Pulmonary artery endothelial cell (primary cell): Measurements from ENCODE around the gene GLIS2. TPM values are rescaled to one million over a fixed set of nuclear protein-coding genes. Genes with fewer than 3 reads are reported as not detected.

ENCODE experiments used
- DNase-seq: peaks from one replicate; pipeline ENCODE4 v3.0.0-alpha.2; 2011; ENCODE audit warnings: low read depth, low spot score
- total RNA-seq: library from RNA; depleted of rRNA; stranded (reverse); fragments of >200 nt; gene quantifications from 2 replicates; pipeline ENCODE4 v1.2.3, GENCODE V29; 2014

Gene GLIS2
- total RNA-seq: 1.1 and 1.6 TPM in 2 replicates

DNA sequence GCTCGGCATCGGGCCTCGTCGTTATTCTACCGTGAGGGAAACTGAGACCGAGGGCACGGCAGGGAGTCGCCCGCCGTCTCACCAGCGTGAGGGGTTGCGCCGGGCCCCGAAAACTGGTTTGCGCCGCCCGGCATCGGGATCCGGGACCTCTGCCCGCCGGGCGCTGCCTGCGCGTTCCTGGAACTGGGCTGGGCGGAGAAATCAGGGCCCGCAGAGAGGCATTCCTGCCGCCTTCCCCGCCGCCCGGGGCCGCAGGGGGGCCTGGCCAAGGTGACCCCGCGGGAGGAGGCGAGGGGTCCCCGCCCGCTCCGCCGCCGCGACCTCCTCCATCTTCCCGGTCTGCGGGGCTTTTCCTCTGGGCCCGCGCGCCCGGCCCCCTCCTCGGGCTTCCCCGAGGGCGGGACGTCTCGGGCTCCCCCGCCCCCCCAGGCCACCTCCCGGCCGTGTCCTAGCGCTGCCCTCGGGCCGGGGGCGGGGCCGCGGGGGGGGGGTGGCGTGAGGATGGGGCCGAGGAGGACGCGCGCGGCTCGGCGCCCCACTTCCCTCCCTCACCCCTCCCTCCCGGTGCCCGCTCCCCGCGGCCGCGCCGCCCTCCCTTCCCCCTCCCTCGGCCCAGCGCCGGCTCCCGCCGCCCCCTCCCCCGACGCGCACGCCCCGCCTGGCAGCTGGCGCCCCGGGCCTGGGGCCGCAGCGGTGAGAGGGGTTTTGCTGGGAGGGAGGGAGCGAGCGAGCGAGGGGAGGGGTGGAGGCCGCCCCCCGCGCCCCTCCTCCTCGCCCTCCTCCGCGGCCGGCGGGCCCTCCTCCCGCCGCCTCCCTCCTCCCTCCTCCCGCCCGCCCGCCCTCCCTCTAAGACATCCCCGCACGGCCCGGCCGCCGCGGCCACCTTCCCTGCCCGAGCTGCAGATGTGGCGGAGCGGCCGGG lies at the start of gene GLIS2:
GLIS2 (plus strand) TSS at position 882 of the 922 bp plus-strand sequence. CDS start 16,214 bp downstream, outside the sequence.
- peak; percentile 27 for DNase-seq

DNA sequence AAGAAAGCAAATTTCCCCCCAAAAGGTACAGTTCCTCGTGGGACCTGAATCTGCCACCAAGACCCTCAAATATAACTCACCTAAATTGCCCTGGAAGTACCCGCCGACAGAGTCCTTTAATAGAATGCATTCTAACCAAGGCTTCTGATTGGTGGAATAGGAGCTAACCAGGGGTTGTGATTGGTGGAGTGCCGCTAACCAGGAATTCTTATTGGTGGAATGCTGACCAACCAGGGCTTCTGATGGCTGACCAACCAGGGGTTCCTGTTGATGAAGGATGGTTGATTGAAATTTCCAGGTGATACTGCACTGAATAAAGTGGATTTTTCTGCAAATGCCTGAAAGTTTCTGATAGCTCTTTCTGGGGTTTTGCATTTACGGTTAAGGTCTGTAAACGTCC lies 49.5 kb upstream of the GLIS2 start:
- DNase-seq: no peak

DNA sequence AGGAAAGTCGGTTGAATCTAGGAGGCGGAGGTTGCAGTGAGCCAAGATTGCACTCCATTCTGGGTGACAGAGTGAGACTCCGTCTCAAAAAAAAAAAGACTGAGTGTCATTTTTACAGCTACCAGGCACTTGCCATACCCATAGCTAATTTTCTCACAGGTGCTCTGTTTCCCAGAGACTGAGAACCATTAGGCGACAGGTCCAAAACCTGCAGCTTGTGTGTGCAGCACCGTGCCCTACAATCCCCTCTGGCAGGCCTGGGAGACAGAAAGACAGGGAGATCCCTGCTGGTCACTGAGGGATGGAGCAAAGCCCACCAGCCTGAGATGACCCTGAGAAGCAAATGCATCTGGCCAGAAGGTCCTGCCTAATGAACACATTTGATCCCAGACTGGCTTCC lies 45.8 kb upstream of the GLIS2 start:
- DNase-seq: no peak

DNA sequence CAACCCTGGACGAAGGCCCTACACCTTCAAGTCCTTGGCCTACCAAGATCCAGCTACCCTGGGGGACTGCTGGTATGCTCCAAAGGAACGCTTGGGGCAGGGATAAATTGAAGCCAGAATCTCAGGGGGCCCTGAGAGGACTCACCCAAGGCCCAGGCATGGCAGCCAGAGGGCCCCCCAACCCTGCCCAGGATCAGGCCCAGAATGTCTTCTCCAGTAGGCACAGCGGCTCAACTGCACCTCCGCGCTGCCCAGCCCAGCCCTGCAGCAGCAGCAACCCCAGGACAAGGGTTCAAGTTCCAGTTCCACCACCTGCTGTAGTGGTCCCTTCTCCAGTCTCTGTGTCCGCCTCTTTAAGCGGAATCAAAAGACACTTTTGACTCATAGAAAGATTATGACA lies 45.3 kb upstream of the GLIS2 start:
- DNase-seq: no peak

DNA sequence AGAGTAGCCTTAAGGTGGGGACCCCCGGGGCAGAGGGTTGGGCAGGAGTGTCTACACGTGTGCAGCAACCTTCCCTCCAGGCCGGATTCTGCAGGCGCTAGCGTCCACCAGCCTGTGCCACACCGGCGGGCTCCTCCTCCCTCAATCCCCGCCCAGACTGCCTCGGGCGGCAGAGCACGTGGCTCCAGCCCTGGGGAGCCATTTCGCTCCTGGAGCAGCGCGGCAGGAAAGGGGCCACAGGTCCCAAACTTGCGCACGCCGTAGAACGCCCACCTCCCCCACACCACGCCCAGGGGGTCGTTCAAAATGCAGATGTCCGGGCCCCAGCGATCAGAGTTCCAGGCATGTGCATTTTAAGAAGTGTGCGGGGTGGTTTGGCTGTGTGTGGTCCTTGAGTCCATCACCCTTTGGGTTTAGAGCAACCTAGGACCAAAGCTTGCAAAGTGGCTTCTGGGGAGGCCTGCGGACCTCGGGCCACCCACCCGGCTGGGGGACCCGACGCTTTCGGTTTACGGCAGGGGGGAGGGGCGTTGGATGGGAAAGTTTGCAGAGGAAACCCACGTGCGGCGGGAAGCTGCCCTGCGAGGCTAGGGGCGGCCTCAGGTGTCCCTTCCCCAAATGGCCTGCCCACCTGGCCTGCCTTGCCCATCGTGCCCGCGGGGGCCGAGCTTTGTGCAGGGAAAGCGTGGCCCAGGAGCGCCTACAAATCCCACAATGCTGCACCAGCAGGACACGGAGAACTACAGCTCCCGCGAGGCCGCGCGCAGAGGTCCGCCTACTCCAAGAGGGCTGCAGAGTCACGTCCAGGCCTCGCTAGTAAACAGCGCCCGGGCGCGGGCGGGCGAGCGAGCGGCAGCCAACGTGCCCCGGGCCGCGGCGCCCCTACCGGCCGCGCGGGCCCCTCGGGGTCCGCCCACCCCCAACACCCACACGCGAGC lies 44.4 kb upstream of the GLIS2 start:
- DNase-seq: peak; percentile 71

DNA sequence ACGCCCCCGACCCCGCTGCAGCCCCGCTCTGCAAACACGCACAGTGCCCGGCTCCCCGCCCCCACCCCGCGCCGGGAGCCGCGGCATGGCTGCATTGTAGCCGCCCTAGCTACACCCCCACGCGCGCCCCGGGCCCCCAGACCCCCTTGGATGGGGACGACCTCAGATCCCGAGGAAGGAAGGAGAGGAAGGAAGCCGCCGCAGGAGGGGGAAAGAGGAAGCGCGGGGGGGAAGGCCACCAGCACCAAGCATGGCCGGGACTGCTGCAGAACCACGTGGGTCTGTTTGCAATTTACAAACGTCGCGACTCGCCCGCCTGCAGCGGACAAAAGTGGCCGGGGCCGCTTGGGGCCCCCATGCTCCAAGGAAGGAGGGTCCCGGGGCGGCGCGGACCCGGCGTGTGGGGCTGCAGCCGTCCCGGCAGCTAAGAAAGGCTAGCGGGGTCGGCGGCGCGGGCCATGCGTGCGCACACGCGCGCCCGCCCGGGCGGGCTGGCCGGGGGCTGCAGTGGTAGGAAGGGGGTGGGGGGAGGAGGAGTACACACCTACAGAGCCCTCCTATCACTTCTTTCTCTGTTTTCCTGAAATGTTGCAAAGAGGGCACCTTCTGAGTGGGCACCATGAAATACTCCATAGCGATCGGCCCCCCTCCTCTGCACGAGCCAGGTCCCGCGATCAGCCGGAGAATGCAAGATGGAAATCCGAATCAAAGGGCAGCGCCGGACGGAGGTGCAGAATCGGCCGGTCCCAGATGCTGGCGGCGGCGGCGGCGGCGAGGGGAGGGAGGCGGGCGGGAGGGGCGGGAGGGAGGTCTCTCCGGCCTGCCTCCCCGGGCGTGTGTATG lies 43.5 kb upstream of the GLIS2 start:
- DNase-seq: no peak

DNA sequence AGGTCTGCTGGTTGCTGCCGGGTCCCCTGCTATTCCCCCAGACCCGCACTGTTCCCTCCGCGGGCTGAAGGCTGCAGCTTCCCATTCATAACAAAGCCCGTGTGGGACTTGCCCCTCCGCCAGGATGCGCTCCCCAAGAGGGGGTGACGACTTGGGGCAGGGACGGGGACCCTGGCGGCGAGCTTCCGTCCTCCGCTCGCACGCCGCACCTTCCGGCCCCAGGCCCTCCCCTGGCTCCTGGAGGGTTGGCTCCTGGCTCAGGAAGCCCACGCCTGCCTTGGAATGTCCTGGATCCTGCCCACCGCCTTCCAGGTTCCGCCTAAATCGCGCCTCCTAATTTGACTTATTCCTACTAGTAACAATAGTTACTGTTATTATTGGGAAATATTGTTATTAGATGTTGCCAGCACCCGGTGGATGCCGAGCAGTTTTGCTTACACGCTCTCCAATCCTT lies 42.0 kb upstream of the GLIS2 start:
- DNase-seq: no peak

DNA sequence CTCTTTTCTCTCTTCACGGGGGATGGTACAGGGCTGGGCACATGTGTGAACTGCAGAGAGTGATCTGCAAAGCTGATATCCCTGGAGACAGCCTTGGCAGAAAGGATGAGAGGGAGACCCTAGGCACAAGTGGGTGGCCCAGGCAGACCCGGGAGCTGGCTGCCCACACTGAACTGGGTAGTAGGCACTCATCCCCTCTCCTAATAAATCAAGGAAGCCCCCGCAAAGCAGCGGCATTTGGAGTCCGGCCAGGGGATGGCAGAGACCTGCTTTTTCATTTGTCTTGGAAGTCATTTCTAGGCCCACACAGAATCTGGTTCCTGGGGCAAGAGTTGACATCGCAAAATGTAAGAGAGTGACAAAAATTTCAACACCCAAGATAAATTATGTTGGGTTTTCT lies 40.0 kb upstream of the GLIS2 start:
- no peak for DNase-seq

DNA sequence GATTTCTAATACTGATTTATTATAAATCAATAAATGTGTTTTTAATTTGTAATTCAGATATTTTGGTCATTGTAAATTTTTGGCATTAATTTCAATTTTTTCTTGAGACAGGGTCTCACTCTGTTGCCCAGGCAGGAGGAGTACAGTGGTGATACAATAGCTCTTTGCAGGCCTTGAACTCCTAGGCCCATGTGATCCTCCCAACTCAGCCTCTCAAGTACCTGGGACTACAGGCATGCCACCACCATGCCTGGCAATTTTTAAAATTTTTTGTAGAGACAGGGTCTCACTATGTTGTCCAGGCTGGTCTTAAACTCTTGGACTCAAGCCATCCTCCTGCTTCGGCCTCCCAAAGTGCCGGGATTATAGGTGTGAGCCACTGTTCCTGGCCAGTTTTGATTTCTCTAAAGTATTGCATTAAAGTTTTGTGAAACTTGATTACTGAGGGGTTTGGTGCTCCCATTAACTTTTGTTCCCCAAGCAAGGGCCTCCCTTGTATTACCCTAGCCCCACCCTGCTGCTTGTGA lies 37.8 kb upstream of the GLIS2 start:
- no peak for DNase-seq

DNA sequence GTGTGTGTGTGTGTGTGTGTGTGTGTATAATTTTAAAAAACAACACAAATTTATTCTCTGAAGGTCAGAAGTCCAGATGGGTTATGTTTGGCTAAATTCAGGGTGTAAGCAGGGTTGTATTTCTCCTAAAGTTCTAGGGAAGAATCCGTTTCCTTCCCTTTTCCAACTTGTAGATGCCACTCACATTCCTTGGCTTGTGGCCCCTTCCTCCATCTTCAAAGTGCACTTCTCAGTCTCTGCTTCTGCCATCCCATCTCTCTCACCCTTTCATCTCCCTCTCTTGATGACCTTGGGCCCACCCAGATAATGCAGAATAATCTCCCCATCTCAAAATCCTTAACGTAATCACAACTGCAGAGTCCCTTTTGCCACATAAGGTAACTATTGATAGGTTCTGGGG lies 35.2 kb upstream of the GLIS2 start:
- no peak for DNase-seq

DNA sequence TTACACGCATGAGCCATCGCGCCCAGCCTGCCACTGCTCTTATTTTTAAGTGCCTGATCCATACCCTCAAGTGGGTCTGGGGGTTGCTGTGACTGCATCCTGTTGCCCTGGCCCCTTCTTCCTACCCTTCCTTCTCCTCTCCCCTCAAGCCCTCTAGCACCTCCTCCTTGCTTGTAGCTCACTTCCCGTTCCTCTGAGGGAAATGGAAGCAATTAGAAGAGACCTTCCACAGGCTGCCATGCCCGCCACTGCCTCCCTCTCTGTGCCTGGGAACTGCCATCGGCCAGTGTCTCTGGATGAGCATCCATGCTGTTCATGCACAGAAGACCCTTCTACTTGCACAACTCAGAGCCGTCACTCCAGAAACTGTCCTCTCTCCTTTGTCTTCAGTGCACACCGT lies 32.4 kb upstream of the GLIS2 start:
- DNase-seq: no peak

DNA sequence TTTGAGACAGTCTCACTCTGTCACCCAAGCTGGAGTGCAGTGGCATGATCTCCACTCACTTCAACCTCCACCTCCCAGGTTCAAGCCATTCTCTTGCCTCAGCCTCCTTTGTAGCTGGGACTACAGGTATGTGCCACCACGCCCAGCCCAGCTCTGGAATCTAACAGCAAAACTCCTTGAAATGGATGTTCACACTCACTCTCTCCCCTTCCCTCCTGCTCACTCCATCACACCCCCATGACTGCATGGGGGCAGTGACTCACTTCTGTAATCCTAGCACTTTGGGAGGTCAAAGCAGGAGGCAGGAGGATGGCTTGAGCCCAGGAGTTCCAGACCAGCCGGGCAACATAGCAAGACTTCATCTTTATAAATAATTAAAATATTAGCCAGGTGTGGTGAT lies 31.9 kb upstream of the GLIS2 start:
- DNase-seq: no peak

DNA sequence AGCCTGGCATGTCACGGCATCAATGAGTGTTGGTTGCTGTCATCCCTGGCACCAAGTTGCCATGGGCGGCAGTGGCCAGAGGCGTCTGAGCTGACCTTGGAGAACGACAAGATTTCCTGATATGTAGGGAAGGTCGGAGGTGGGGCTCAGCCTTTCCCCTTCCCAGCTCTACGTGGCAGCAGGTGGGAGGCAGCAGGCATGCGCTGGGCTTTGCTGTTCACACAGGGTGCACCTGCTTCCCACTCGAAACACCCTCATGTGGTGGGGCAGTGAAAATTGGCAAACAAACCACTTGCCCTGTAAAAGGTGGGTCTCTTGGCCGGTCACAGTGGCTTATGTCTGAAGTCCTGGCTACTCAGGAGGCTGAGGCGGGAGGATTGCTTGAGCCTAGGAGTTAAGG lies 30.7 kb upstream of the GLIS2 start:
- DNase-seq: no peak

DNA sequence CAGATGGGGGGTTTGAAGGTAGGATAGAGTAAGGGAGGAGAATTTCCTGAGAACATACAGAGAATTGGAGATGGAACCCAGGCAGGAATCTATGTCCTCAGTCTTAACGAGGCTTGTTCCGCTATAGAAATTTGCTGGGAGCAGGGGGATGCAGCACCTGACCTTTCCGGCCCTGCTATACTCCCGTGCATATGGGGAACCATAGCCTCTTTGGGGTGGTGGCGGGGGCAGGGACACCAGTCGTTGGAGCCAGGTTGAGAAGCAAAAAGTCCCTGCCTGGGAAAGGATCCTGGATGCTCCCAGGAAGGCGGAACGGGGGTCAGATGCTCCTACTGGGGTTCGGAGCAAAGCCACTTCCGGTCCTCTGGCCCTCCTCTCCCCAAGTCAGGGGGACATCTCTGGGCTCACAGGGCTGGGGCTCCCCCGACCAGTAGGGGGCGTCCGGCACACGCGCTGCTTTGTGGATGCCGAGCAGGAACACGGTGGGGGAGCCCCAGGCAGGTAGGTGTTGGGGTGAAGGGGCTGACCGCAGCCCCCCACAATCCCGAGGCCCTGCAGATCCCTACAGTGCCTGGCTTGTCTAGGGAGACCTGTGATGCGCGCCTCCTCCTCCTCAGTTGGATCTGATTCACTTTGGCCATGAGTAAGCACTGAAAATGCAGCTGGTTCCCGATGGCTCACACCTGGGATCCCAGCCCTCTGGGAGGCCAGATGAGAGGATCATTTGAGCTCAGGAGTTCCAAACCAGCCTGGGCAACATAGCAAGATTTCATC lies 27.5 kb upstream of the GLIS2 start:
- DNase-seq: no peak

DNA sequence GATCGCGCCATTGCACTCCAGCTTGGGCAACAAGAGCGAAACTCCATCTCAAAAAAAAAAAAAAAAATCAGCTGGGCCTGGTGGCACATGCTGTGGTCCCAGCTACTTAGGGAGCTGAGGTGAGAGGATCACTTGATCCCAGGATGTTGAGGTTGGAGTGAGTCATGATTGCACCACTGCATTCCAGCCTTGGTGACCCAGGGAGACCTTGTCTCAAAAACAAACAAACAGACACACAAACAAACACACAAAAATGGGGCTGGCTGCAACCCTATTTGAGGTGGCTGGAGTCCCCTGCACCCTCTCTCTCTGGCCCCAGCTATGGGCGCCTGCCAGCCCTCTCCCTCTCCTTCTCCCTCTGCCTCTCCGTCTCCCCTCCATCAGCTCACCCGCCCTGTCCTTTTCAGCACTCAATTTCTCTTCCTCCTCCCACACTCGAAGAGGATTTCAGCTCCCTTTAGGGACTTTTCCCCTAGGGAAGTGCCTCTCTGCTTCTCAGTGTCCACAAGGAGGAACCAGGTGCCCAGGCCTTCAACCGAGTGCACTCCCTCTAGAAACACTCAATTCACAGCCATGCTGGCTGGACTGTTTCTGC lies 25.5 kb upstream of the GLIS2 start:
- DNase-seq: no peak

DNA sequence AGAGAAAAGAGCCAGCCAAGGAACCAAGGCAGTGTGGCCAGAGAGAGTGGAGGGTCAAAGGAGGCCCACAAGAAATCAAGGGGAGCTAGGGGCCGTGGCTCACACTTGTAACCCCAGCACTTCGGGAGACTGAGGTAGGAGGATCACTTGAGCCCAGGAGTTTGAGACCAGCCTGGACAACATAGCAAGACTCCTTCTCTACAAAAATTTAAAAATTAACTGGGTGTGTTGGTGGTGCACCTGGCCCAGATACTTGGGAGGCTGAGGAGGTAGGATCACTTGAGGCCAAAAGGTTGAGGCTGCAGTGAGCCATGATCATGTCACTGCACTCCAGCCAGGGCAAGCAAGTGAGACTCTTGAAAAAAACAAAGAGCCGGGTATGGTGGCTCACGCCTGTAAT lies 24.2 kb upstream of the GLIS2 start:
- DNase-seq: no peak

DNA sequence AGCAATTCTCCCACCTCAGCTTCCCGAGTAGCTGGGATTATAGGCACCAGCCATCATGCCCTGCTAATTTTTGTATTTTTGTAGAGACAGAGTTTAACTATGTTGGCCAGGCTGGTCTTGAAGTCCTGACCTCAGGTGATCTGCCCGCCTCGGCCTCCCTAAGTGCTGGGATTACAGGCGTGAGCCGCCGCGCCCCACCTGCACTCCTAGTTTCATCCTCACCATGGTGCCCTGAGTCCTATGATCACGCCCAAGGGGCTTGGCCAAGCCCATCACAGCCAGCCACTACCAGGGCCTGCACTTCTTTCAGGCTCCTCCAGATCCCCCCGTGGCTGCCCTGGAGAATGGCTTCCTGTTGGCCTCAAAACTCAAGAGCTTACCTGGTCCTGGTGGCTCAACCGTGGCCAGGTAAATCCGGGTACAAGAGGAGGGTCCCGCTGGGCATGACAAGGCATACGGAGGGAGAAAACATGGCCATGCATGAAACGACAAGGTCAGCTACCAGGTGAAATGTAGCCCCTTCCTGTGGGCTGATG lies 22.6 kb upstream of the GLIS2 start:
- no peak for DNase-seq

DNA sequence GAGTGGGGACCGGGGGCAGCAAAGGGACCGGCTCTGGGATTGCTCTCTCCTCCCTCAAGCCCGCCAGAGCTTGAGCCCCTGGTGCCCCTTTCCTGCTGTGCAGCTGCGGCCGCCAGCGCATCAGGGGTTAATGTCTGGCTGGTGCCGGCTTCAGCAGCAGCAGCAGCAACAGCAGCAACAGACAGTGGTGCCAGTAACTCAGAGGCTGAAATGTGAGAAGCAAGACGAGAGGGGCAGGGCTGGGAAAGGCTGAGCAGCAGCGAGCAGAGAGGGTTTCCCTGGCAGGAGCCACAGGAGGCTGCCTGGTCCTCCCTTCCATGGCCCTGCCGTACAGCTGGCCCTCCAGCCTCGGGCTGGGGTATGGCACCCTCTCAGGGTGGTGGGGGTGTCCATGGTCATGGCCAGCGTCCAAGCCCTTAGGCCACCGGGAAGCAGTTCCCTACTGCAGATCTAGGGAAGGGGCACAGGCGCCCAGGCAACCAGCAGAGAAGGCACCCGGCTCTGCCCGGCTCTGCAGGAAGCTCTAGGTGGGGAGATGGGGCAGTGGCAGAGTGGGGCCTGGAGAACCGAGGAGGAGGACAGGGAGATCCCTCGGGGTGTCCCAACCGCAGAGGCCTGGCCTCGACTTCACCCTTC lies 21.9 kb upstream of the GLIS2 start:
- no peak for DNase-seq

DNA sequence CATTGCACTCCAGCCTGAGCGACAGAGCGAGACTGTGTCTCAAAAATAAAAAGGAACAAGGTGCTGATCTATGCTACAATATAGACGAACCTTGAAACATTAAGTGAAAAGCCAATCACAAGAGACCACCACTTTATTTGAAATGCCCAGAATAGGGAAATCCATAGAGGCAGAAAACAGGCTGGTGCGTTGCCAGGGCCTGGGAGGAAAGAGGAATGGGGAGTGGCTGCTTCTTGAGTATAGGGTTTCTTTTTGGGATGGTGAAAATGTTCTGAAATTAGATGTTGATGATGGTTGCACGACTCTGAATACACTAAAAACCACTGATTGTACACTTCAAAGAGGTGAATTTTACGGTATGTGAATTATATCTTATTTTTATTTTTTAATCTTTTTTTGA lies 20.3 kb upstream of the GLIS2 start:
- DNase-seq: no peak
